Neural progenitor cell (in vitro differentiated cells): ENCODE measurements around the gene EFNA5.

Experiments
- EZH2 ChIP-seq: fragments of 200-600 bp; sonication (generic); IDR thresholded peaks from 2 replicates; pipeline ENCODE4 v1.6.1; 2017; ENCODE audit warnings: antibody characterized with exemption, mild to moderate bottlenecking, moderate library complexity
- EZH2phosphoT487 ChIP-seq: fragments of 200-600 bp; sonication (generic); IDR thresholded peaks from 2 replicates; pipeline ENCODE4 v1.6.1; 2017; ENCODE audit warnings: antibody characterized with exemption
- TF ChIP-seq, protein P1 (sequence below): fragments of 200-600 bp; sonication (generic); IDR thresholded peaks from 2 replicates; pipeline ENCODE4 v1.5.1; 2017; ENCODE audit warnings: antibody characterized with exemption, mild to moderate bottlenecking

DNA sequence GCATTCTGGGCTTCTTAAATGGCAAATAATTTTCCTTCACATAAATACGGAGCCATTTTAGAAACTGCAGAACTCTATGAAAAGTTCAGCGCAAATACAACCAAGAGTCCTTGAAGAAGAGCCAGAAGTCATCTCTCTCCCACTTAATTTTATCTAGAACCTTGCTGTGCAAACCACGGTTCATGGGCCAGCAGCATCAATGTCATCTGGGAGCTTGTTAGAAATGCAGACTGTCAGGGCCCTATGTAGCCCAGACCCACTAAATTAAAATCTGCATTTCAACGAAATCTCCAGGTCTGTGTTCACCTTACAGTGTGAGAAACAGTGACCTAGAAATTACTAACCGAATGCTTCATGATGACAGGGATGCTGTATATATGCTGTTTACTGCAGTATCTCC, 12.2 kb downstream of the EFNA5 start:
- TF ChIP-seq, protein P1, sequence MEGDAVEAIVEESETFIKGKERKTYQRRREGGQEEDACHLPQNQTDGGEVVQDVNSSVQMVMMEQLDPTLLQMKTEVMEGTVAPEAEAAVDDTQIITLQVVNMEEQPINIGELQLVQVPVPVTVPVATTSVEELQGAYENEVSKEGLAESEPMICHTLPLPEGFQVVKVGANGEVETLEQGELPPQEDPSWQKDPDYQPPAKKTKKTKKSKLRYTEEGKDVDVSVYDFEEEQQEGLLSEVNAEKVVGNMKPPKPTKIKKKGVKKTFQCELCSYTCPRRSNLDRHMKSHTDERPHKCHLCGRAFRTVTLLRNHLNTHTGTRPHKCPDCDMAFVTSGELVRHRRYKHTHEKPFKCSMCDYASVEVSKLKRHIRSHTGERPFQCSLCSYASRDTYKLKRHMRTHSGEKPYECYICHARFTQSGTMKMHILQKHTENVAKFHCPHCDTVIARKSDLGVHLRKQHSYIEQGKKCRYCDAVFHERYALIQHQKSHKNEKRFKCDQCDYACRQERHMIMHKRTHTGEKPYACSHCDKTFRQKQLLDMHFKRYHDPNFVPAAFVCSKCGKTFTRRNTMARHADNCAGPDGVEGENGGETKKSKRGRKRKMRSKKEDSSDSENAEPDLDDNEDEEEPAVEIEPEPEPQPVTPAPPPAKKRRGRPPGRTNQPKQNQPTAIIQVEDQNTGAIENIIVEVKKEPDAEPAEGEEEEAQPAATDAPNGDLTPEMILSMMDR: no peak
- TF ChIP-seq EZH2 (no peak), EZH2phosphoT487 (no peak)
